ENCODE results near the gene TNRC18.

The TNRC18 gene

GRCh38 chr7:5381071-5381772 lies 42.4 kb downstream of the TNRC18 start:
- no peak overlapping the region for H3K4me3 ChIP-seq (ENCODE audit: low read depth, low read length)
- no peak for DNase-seq (ENCODE audit: low read depth, low spot score)
- in situ Hi-C loops (cut with HindIII; ENCODE audit: low sequenced_read_pairs): no loop called here
- TF ChIP-seq CTCF (IDR thresholded peaks at IDR 0.05; ENCODE audit: low read depth, low read length): no peak

GRCh38 chr7:5380350-5381070 lies 43.1 kb downstream of the TNRC18 start:
- TF ChIP-seq CTCF (IDR thresholded peaks at IDR 0.05; ENCODE audit: low read depth, low read length): no peak
- no peak for DNase-seq (ENCODE audit: low read depth, low spot score)
- in situ Hi-C loops (cut with HindIII; ENCODE audit: low sequenced_read_pairs): no loop called here
- H3K4me3 ChIP-seq (ENCODE audit: low read depth, low read length): no peak overlapping the region

GRCh38 chr7:5379546-5379945 lies 44.1 kb downstream of the TNRC18 start:
- no peak for DNase-seq (ENCODE audit: low read depth, low spot score)
- TF ChIP-seq CTCF (IDR thresholded peaks at IDR 0.05; ENCODE audit: low read depth, low read length): no peak
- in situ Hi-C loops (cut with HindIII; ENCODE audit: low sequenced_read_pairs): no loop called here
- no peak overlapping the region for H3K4me3 ChIP-seq (ENCODE audit: low read depth, low read length)

GRCh38 chr7:5377816-5378215 lies 45.8 kb downstream of the TNRC18 start:
- in situ Hi-C loops (cut with HindIII; ENCODE audit: low sequenced_read_pairs): no loop called here

GRCh38 chr7:5377279-5377678 lies 46.4 kb downstream of the TNRC18 start:
- in situ Hi-C loops (cut with HindIII; ENCODE audit: low sequenced_read_pairs): no loop called here
- no peak overlapping the region for H3K4me3 ChIP-seq (ENCODE audit: low read depth, low read length)
- no peak for DNase-seq (ENCODE audit: low read depth, low spot score)
- no peak for TF ChIP-seq CTCF (IDR thresholded peaks at IDR 0.05; ENCODE audit: low read depth, low read length)

More at GRCh38 chr7:5377816-5378215, 45.8 kb downstream of the TNRC18 start:
- DNase-seq (ENCODE audit: low read depth, low spot score): no peak
- H3K4me3 ChIP-seq (ENCODE audit: low read depth, low read length): no peak overlapping the region
- no peak for TF ChIP-seq CTCF (IDR thresholded peaks at IDR 0.05; ENCODE audit: low read depth, low read length)

- in situ Hi-C loops (cut with HindIII; ENCODE audit: low sequenced_read_pairs): no loop called here
- H3K4me3 ChIP-seq (ENCODE audit: low read depth, low read length): no peak overlapping the region
- TF ChIP-seq CTCF (IDR thresholded peaks at IDR 0.05; ENCODE audit: low read depth, low read length): no peak
- no peak for DNase-seq (ENCODE audit: low read depth, low spot score)
Measured at GRCh38 chr7:5375925-5376324, 47.7 kb downstream of the TNRC18 start.
